H1 (cell line): ENCODE data around the gene BRINP3. TPM values are rescaled to one million over a fixed set of nuclear protein-coding genes. Genes with fewer than 3 reads are reported as not detected.

Experiments used
- CTCF ChIA-PET: fragments of 300-600 bp; sonication (Branson Sonifier 250); formaldehyde crosslinking; loops from one replicate; lab custom pipeline; 2021; ENCODE audit not compliant: partially characterized antibody; lab: Charles Lee
- POLR2A ChIA-PET: fragments of 300-600 bp; sonication (Branson Sonifier 250); formaldehyde crosslinking; loops from one replicate; lab custom pipeline; 2021; ENCODE audit warnings: inconsistent platforms; ENCODE audit not compliant: partially characterized antibody; lab: Charles Lee
- DNase-seq, 2 experiments: peaks; one replicate each; pipeline versions ENCODE4 v3.0.0 to v3.0.0-alpha.2; 2010 to 2022; ENCODE audit warnings: low spot score in 2 of 2, low read depth in 1 of 2, mixed read lengths in 1 of 2
- FAIRE-seq: peaks from 2 replicates; lab custom pipeline; 2011; peaks lifted over from hg19 to GRCh38; lab: Jason Lieb, UNC
- H2AFZ ChIP-seq: 2 replicates; pipeline ENCODE4 v1.8.1; 2012; ENCODE audit warnings: low read length, inconsistent platforms
- H2AK5ac ChIP-seq: 2 replicates; pipeline ENCODE4 v1.6.1; 2013; ENCODE audit warnings: low read depth, low read length
- H2BK120ac ChIP-seq: replicated peaks from 2 replicates; pipeline ENCODE3; 2013; ENCODE audit warnings: low read depth, low read length, inconsistent platforms
- H2BK12ac ChIP-seq: 2 replicates; pipeline ENCODE4 v1.6.1; 2013; ENCODE audit warnings: low read depth, low read length
- H2BK15ac ChIP-seq: 2 replicates; pipeline ENCODE4 v1.6.1; 2013; ENCODE audit warnings: low read length
- H2BK20ac ChIP-seq: 2 replicates; pipeline ENCODE4 v1.6.1; 2013; ENCODE audit warnings: low read length
- H2BK5ac ChIP-seq: 2 replicates; pipeline ENCODE4 v1.6.1; 2013; ENCODE audit warnings: low read depth, low read length
- H3K14ac ChIP-seq: 2 replicates; pipeline ENCODE4 v1.6.1; 2013; ENCODE audit warnings: inconsistent platforms; ENCODE audit not compliant: insufficient read length
- H3K18ac ChIP-seq: 2 replicates; pipeline ENCODE4 v1.6.1; 2013; ENCODE audit warnings: low read length; ENCODE audit errors: extremely low read depth
- H3K23ac ChIP-seq: 2 replicates; pipeline ENCODE4 v1.6.1; 2013; ENCODE audit warnings: inconsistent platforms; ENCODE audit not compliant: insufficient read length
- H3K23me2 ChIP-seq: 2 replicates; pipeline ENCODE4 v1.6.1; 2013; ENCODE audit warnings: low read depth, low read length
- H3K27ac ChIP-seq: 2 replicates; pipeline ENCODE4 v1.6.1; 2011; ENCODE audit warnings: low read depth, low read length, inconsistent platforms
- H3K27me3 ChIP-seq, 4 experiments: replicated peaks in 1 of 4; 1 replicate in 1 of 4; 2 replicates in 3 of 4; pipeline versions ENCODE4 v1.6.1 to v1.8.1; 2011 to 2013; ENCODE audit warnings: low read length in 3 of 4, mild to moderate bottlenecking in 3 of 4, inconsistent platforms in 2 of 4, mixed read lengths in 2 of 4, moderate library complexity in 1 of 4; ENCODE audit not compliant: control insufficient read depth in 3 of 4, insufficient read depth in 3 of 4; ENCODE audit errors: extremely low read depth in 1 of 4
- H3K36me3 ChIP-seq, 4 experiments: 2 replicates each; pipeline versions ENCODE4 v1.6.1 to v1.8.1; 2011 to 2013; ENCODE audit warnings: mild to moderate bottlenecking in 4 of 4, low read length in 3 of 4, moderate library complexity in 2 of 4, control low read depth in 1 of 4, inconsistent platforms in 1 of 4; ENCODE audit not compliant: insufficient read depth in 4 of 4, control insufficient read depth in 2 of 4
- H3K4ac ChIP-seq: replicated peaks from 2 replicates; pipeline ENCODE3; 2013; ENCODE audit warnings: low read length, low read depth, mixed read lengths, inconsistent platforms; ENCODE audit not compliant: insufficient read length
- H3K4me1 ChIP-seq, 4 experiments: replicated peaks in 1 of 4; 1 replicate in 1 of 4; 2 replicates in 3 of 4; pipeline versions ENCODE4 v1.6.1 to v1.8.1; 2011 to 2013; ENCODE audit warnings: low read length in 3 of 4, inconsistent platforms in 2 of 4, mixed read lengths in 1 of 4; ENCODE audit not compliant: insufficient read depth in 4 of 4, control insufficient read depth in 3 of 4
- H3K4me2 ChIP-seq, 2 experiments: 2 replicates each; pipeline versions ENCODE4 v1.6.1 to v1.8.1; 2011 to 2013; ENCODE audit warnings: low read depth in 2 of 2, low read length in 2 of 2, control low read depth in 1 of 2, inconsistent platforms in 1 of 2, mild to moderate bottlenecking in 1 of 2; ENCODE audit not compliant: insufficient read depth in 1 of 2
- H3K4me3 ChIP-seq, 4 experiments: fragments of 200-600, 300-600 bp in 1 of 4; sonication (generic), shearing (Covaris generic), sonication (Bioruptor Twin) in 1 of 4; 2 replicates each; pipeline versions ENCODE4 v1.5.1 to v1.8.1; 2011 to 2016; ENCODE audit warnings: low read length in 4 of 4, low read depth in 3 of 4, control low read depth in 2 of 4, inconsistent platforms in 2 of 4, mild to moderate bottlenecking in 2 of 4, mixed read lengths in 1 of 4, moderate library complexity in 1 of 4; ENCODE audit not compliant: insufficient read depth in 2 of 4; ENCODE audit errors: extremely low read depth in 1 of 4
- H3K56ac ChIP-seq: replicated peaks from 2 replicates; pipeline ENCODE3; 2013; ENCODE audit warnings: low read depth, mild to moderate bottlenecking, mixed read lengths, low read length, inconsistent platforms; ENCODE audit not compliant: insufficient read length
- H3K79me1 ChIP-seq: 2 replicates; pipeline ENCODE4 v1.6.1; 2013; ENCODE audit warnings: low read depth, low read length, control low read depth
- H3K79me2 ChIP-seq, 2 experiments: 2 replicates each; pipeline versions ENCODE4 v1.6.1 to v1.8.1; 2012 to 2013; ENCODE audit warnings: low read length in 2 of 2, mild to moderate bottlenecking in 2 of 2, inconsistent platforms in 1 of 2; ENCODE audit not compliant: insufficient read depth in 2 of 2, control insufficient read depth in 1 of 2
- H3K9ac ChIP-seq, 4 experiments: replicated peaks in 1 of 4; 1 replicate in 1 of 4; 2 replicates in 3 of 4; pipeline versions ENCODE4 v1.6.1 to v1.8.1; 2011 to 2013; ENCODE audit warnings: low read depth in 3 of 4, low read length in 3 of 4, control low read depth in 2 of 4, mild to moderate bottlenecking in 2 of 4, moderate library complexity in 2 of 4, inconsistent platforms in 1 of 4; ENCODE audit errors: extremely low read depth in 1 of 4
- H3K9me3 ChIP-seq, 2 experiments: 2 replicates each; pipeline versions ENCODE4 v1.6.1 to v1.8.1; 2012 to 2013; ENCODE audit warnings: mild to moderate bottlenecking in 2 of 2, moderate library complexity in 2 of 2, control low read depth in 1 of 2, inconsistent platforms in 1 of 2, low read depth in 1 of 2, low read length in 1 of 2, mixed read lengths in 1 of 2; ENCODE audit not compliant: insufficient read depth in 2 of 2
- H4K20me1 ChIP-seq, 2 experiments: replicated peaks in 1 of 2; 2 replicates each; pipeline versions ENCODE3 to v1.8.1; 2011 to 2013; ENCODE audit warnings: inconsistent platforms in 2 of 2, low read length in 2 of 2, mild to moderate bottlenecking in 1 of 2; ENCODE audit not compliant: insufficient read depth in 2 of 2, control insufficient read depth in 1 of 2
- H4K5ac ChIP-seq: 2 replicates; pipeline ENCODE4 v1.6.1; 2013; ENCODE audit warnings: low read length, low read depth, mixed read lengths, inconsistent platforms; ENCODE audit not compliant: insufficient read length
- H4K8ac ChIP-seq: 2 replicates; pipeline ENCODE4 v1.8.0; 2013; ENCODE audit warnings: mild to moderate bottlenecking, moderate library complexity, low read length, inconsistent platforms; ENCODE audit not compliant: insufficient read depth; ENCODE audit errors: extremely low read depth
- H4K91ac ChIP-seq: replicated peaks from 2 replicates; pipeline ENCODE3; 2013; ENCODE audit warnings: low read length, mixed read lengths, inconsistent platforms; ENCODE audit not compliant: insufficient read length
- PHF8 ChIP-seq: fragments of 200-600 bp; sonication (generic); conservative IDR thresholded peaks from 2 replicates; pipeline ENCODE4 v1.7.1; 2012; ENCODE audit warnings: low read depth, mild to moderate bottlenecking, inconsistent platforms, low read length, moderate library complexity
- POLR2A ChIP-seq, 2 experiments: IDR thresholded peaks; 1 replicate in 1 of 2; 2 replicates in 1 of 2; pipeline ENCODE4 v1.6.1; 2011; ENCODE audit warnings: low read depth in 2 of 2, low read length in 2 of 2, mild to moderate bottlenecking in 2 of 2; ENCODE audit errors: control extremely low read depth in 1 of 2
- YY1 ChIP-seq: IDR thresholded peaks from 2 replicates; pipeline ENCODE4 v1.6.1; 2011; ENCODE audit warnings: low read depth, mild to moderate bottlenecking, low read length
- WGBS, 2 experiments: shearing (Covaris generic) in 1 of 2; methylation state at CpG; one replicate each; pipeline versions ENCODE4 v1.1.6 to v1.1.7; 2013 to 2015; ENCODE audit warnings: low lambda C conversion rate in 2 of 2, mixed read lengths in 2 of 2, inconsistent platforms in 1 of 2, low coverage in 1 of 2, missing lambda C conversion rate in 1 of 2; ENCODE audit not compliant: insufficient replicate concordance in 2 of 2, insufficient coverage in 1 of 2, insufficient read length in 1 of 2; ENCODE audit errors: extremely low coverage in 1 of 2, missing lambda C conversion rate in 1 of 2; 5-methylcytosine and 5-hydroxymethylcytosine counted together
- polyA plus RNA-seq, 7 experiments: library from polyadenylated mRNA; depleted of rRNA in 3 of 7; stranded (reverse) in 5 of 7; unstranded in 2 of 7; fragments of >200 nt in 5 of 7; fragments of 200-250 nt in 2 of 7; gene quantifications; 1 replicate in 5 of 7; 2 replicates in 1 of 7; 4 replicates in 1 of 7; pipeline versions ENCODE4 v1.2.1 to v1.2.3, GENCODE V29; 2011 to 2013; ENCODE audit warnings: missing spikeins in 2 of 7, mixed read lengths in 2 of 7
- total RNA-seq: library from RNA; stranded (reverse); fragmentation: NEBNext Ultra II Directional; extraction: Animal tissue kit (Norgen Biotek cat#: 25700); gene quantifications from 2 replicates; pipeline ENCODE4 v1.2.1, GENCODE V29; 2021

BRINP3 gene
- total and polyA plus RNA-seq, 2 of the 8 experiments (the other 6 are each of a cell fraction or from before 2014, with no cell fraction given): not detected

- Histone ChIP-seq H3K36me3 (no peaks in the 10 kb centered on the region), H3K9ac (no peak overlapping the region), H2BK12ac (no peak overlapping the region), H2AFZ (no peak overlapping the region), H3K27me3 (no peaks in the 10 kb centered on the region), H4K91ac (no peak overlapping the region), H2AK5ac (no peak overlapping the region), H3K23me2 (no peaks in the 10 kb centered on the region), H3K14ac (no peak overlapping the region), H3K27ac (no peak overlapping the region), H4K5ac (no peak overlapping the region), H2BK20ac (no peak overlapping the region), H3K18ac (no peak overlapping the region), H3K79me2 (no peaks in the 10 kb centered on the region), H2BK5ac (no peak overlapping the region), H2BK15ac (no peak overlapping the region), H3K4me3 (no peak overlapping the region), H3K4ac (no peak overlapping the region), H3K4me1 (no peaks in the 10 kb centered on the region), H2BK120ac (no peak overlapping the region), H4K20me1 (no peaks in the 10 kb centered on the region), H3K79me1 (no peaks in the 10 kb centered on the region), H3K56ac (no peak overlapping the region), H4K8ac (no peak overlapping the region), H3K4me2 (no peak overlapping the region), H3K9me3 (no peaks in the 10 kb centered on the region), H3K23ac (no peak overlapping the region)
- TF ChIP-seq YY1 (no peak), PHF8 (no peak), POLR2A (IDR thresholded peaks at IDR 0.05; ENCODE audit: control extremely low read depth in 1 of 2, low read depth in 2 of 2, low read length in 2 of 2) (no peak)
- FAIRE-seq (no peak), DNase-seq (no peak)
- 100% methylated on average over 1 of the region's 1 CpG; no CpG with 5 or more reads in 1 of the 2 experiments for WGBS, 2 experiments
- ChIA-PET CTCF (interaction anchor here (0.6 kb wide), 1 partner anchor 58 kb away, joined by 3 read pairs; no protein-coding TSS in a partner anchor), POLR2A (no interaction called here)
These were observed 202.9 kb downstream of the BRINP3 start for GRCh38 chr1:190274721-190275120.
